NCI-H2081 treated with DMSO at 0.1 percent for 48 hours (cell line): ENCODE measurements around the gene METRNL.

Source experiments
- DNase-seq: peaks from one replicate; lab custom pipeline; 2025; lab: John Stamatoyannopoulos, UW

The METRNL gene

GRCh38 chr17:83080858-83081683, 1.7 kb downstream of the METRNL start:
- DNase-seq: no peak

GRCh38 chr17:83081684-83082201, 2.3 kb downstream of the METRNL start:
- DNase-seq: no peak

GRCh38 chr17:83082424-83082823, 3.0 kb downstream of the METRNL start:
- no peak for DNase-seq

DNA sequence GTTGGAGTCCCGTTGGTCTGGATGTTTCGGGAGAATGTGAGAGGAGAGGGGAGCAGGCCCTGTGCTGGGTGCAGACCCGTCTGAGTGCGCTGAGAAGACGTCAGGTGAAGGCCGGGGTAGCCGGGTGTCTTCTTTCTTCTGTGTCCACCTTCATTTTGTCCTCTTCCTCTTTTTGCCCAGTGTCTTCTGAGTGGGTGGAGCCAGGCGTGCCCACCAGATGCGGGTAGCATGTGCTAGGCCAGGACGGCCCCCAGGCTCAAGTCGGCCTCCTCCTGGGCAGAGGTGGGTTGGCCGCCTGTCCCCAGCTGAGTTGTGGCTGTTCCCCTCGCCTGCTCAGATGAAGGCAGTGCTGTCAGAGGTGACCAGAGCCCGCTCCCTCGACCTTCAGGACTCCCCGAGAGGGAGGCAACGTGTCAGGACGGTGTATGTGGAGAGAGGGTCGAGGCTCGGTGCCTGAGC, 3.5 kb downstream of the METRNL start:
- no peak for DNase-seq

DNA sequence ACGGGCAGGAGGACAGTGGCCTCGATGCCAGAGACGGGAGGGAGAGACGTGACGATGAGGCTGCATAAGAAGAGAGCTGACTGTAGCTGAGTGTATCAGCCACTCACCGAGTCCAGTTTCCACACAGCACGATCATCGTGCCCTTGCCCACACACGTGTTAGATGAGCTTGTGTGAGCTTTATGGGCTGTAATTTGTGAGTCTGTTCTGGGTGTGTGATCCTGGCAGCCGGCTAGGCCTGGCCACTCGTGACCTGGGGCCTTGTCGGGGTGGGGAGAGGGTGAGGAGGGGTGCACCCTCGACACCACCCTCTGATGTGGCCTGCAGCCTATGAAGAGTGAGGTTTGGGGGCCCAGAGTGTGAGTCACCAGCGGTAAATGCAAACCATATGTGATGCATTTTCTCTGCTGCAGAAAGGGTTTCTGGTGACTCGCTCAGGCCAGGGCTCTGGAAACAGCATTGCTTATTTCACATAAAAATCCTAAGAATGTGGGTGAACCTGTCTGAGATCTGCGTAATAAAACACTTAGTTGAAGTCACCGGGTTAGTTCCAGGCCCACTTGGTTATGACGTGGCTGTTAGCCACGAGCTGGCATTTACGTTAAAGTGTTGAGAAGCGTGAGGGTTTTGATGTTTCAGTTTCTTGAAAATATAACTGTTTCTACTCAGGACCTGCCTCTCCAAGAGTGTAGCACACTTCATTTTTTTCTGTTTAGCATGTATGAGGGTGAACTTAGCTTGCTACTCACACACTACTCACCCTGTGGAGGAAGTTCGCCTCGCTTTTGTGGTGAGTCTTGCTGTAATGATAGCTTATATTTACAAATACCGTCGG, 4.2 kb downstream of the METRNL start:
- DNase-seq: no peak

DNA sequence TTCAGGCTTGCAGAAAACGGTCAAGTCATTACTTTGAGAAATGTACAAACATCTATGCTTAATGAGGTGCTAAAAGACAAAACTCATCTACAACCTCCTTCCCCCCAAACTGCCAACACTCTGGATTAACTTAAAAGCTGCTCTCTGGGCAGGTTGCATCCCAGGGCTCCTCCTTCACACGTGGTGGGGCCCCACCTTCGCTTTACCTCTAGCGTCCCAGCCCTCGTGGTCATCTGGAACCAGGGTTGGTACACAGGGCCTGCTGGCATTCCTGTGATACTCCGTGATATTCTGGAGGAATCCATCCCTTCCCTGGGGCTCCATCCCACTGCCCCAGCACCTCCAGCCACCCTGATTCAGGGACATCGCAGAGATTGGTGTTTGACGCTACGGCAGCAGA, 4.8 kb downstream of the METRNL start:
- DNase-seq: no peak

GRCh38 chr17:83084621-83085056, 5.2 kb downstream of the METRNL start:
- no peak for DNase-seq

- no peak for DNase-seq
Measured at GRCh38 chr17:83085103-83085502, 5.7 kb downstream of the METRNL start.

- no peak for DNase-seq
Measured at GRCh38 chr17:83085526-83086198, 6.3 kb downstream of the METRNL start.

GRCh38 chr17:83086199-83086880, 6.9 kb downstream of the METRNL start:
- no peak for DNase-seq

DNA sequence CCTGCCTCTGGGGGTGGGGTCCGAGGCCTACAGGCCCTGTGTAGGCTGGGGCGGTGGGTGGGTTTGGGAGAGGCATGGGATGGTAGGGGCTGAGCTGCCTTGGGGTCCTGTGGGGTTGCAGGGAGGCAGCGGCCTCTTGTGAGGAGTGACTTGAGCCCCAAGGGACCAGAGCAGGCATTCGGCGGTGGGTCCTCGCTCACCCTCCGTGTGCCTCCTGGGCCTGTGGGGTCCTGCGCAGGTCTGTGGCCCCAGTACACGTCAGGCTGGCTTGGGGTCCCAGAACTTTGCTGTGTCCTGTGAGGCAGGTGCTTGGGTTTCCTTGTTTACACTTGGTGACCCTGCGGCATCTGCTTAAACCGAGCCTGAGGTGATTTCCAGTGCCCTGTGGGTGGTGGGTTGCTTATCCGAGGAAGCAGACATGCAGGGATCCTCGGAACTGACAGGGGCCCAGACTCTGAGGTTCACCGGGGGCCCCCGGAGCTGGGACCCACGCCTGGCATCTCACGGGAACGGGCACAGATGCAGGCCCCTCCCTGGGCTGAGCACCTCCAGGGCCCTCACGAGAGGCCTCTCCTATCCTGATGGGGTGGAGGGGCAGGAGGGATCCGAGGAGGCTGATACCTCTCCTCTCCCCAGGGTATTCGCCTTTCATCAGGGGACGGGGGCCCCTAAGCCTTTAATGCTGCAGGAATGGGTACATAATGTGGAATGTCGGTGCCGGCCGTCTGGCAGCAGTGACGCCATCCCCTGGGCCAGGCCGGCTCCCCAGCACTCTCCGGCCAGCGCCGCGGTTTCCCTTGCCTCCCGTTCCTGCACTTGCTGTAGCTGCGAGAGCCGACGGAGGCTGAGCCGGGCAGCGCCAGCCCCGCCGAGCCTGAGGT, 7.7 kb downstream of the METRNL start:
- DNase-seq: no peak

DNA sequence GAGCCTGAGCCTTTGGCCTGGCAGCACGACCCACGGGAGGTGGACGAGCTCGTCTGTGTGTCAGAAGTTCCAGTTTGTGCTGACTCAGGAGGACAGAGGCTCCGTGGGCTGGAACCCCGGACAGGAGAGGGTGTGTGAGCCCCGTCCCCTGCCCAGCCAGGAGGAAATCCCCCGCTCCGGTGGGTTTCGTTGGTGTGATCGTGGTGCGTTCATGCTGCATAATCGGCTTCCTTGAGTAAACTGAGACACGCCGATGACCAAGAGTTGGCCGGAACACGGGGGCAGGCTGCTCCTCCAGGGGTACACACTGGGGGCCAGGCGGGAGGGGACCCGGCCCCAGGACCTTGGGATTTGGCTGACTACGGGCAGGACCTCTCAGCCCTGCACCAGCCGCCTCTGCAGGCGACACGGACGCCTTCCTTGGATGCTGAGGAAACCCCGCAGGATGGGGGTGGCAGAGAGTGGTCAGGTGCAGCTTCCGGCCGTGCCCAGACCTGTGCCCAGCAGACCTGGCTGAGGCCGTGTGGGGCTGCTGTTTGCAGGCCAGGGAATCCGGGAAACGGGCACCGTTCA, 8.5 kb downstream of the METRNL start:
- DNase-seq: no peak

- no peak for DNase-seq
Measured at GRCh38 chr17:83088451-83088850, 9.0 kb downstream of the METRNL start.

GRCh38 chr17:83088909-83089308, 9.5 kb downstream of the METRNL start:
- DNase-seq: no peak

- DNase-seq: no peak
Measured at GRCh38 chr17:83089328-83090132, 10.1 kb downstream of the METRNL start.

DNA sequence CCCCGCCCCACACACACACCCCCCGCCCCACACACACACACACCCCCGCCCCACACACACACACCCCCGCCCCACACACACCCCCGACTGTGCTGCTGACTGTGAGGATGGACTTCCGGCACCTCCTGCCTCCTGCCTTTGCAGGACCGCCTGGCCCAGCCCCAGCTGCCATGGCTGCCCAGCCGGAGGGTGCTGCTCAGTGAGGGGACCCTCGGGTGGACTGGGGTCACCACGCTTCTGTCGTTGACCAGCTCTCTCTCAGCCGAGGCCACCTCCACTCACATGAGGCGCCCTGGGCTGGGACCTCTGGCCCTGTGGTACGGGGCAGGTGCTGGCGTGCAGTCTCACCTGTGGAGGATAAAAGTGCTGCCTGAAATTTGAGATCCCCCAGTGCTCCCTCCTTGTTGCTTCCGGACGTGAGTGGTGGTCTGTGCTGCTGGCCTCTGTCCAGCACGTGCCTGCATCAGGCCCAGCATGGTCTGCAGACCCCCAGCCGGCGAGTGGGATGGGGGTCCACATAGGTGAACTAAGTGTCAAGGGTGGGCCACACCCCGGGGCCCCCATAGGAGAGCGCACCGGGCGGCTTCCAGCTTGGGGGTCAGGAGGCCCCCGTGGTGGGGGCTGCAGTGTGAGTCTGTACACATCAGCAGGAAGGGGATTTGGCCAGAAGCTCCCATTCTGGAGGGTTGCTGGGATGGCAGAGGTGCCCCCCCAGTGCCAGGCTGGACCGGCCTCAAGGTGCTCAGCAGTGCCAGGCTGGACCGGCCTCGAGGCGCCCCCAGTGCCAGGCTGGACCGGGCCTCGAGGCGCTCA, 11.2 kb downstream of the METRNL start:
- no peak for DNase-seq

- DNase-seq: no peak
Measured at GRCh38 chr17:83091257-83092141, 12.1 kb downstream of the METRNL start.

- DNase-seq: no peak
Measured at GRCh38 chr17:83092186-83092585, 12.8 kb downstream of the METRNL start.
